ENCODE results near the gene CAMK2A.

Gene CAMK2A

DNA sequence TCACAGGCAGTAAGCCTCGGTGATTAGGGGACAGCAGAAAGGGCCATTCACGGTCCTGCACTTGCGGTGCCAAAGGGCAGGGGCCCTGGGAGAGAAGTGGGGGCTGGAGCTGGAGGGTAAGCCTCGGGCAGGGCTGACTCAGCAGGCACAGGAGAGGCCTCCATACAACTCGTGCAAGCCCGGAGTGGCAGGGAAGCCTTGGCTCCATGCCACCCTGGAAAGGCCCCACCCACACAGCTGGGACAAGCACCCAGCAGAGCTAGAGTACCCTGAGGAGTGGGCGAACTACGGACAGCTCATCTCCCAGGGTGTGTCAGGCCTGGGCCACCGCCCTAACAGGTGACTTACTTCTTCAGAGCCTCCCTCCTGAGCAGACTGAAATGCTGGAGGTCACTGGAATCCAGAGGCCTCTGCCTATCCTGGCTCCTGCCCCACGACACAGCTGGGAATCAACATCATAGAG is 5.6 kb upstream of the CAMK2A start:
- TF ChIP-seq, protein P1, sequence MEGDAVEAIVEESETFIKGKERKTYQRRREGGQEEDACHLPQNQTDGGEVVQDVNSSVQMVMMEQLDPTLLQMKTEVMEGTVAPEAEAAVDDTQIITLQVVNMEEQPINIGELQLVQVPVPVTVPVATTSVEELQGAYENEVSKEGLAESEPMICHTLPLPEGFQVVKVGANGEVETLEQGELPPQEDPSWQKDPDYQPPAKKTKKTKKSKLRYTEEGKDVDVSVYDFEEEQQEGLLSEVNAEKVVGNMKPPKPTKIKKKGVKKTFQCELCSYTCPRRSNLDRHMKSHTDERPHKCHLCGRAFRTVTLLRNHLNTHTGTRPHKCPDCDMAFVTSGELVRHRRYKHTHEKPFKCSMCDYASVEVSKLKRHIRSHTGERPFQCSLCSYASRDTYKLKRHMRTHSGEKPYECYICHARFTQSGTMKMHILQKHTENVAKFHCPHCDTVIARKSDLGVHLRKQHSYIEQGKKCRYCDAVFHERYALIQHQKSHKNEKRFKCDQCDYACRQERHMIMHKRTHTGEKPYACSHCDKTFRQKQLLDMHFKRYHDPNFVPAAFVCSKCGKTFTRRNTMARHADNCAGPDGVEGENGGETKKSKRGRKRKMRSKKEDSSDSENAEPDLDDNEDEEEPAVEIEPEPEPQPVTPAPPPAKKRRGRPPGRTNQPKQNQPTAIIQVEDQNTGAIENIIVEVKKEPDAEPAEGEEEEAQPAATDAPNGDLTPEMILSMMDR (IDR thresholded peaks at IDR 0.05; ENCODE audit: unreplicated experiment in 3 of 3), result no peak
- Mint-ChIP-seq H3K36me3 (ENCODE audit: low read depth) (no peaks in the 10 kb centered on the region), H3K27ac (peak overlapping the region in 2 of 3 experiments; percentile 63 to 70), H3K27me3 (ENCODE audit: low read depth) (peaks cover 12% of the 10 kb centered on the region), H3K4me3 (no peak overlapping the region), H3K9me3 (no peaks in the 10 kb centered on the region), H3K4me1 (peaks cover 47% of the 10 kb centered on the region)

DNA sequence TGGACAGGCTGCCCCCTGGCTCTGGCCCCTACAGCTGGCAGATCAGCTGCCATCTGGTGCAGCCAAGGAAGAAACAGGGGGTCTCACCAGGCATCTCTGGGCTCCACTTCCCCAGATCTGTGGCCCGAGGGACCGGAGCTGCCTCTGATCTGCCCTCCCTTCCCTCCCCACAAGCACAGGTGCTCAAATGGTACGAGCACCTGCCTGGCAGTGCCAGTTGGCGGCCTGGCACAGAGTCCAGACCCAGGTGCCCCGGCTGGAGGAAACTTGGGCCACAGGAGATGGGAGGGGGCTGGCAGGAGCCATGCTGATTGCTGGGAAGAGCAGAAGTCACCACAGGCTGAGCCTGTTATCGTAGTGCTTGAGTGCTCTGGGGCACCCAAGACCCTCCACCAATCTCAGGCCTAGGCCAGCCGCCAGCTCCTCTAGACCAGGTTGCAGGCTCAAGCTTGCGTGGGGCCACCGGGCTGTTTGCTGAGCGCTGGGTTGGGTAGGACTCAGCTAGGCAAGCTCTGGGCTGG is 5.0 kb upstream of the CAMK2A start:
- Mint-ChIP-seq H3K9me3 (no peaks in the 10 kb centered on the region), H3K27ac (no peak overlapping the region), H3K4me1 (peaks cover 41% of the 10 kb centered on the region), H3K4me3 (no peak overlapping the region), H3K36me3 (ENCODE audit: low read depth) (no peaks in the 10 kb centered on the region), H3K27me3 (ENCODE audit: low read depth) (peaks cover 16% of the 10 kb centered on the region)
- TF ChIP-seq, protein P1 (IDR thresholded peaks at IDR 0.05; ENCODE audit: unreplicated experiment in 3 of 3), result no peak

DNA sequence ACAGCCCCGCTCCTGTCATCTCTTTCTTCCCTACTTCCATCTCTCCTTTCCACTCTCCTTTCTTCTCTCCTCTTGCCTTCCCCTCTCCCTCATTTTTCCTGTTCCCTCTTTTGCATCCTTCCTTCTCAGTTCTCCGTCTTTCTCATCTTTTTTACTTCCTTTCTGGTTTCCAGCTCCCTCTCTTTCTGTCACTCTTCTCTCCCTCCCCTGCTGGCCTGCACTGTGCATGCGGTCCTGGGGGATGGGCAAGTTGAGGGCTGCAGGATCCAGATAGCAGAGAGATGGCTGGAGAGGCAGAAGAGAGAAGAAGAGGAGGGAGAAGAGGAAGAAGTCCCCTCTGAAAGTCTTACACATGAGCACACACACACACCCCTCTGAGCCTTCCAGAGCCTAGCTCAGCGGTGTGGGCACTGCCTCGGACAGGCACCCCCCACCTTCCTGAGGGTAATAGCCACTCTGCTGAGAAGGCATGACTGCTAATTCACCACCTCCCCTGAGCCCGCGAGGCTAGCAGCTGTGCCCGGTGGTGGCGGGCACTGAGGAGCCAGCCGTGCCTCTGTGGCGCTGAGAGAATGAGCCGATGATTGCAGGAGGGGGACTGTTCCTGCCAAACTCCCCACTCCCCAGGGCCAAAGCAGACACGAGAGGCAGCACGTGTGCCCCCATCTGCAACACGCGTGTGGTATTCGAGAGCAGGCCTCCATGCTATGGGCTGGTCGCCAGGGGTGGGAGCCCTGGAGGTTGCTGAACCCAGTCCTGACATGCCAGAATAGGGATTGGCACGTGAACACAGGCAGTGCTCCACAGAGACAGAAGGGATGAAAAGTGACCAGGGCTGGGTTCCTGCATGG is 3.7 kb upstream of the CAMK2A start:
- Mint-ChIP-seq H3K36me3 (ENCODE audit: low read depth) (no peaks in the 10 kb centered on the region), H3K4me3 (no peak overlapping the region), H3K27ac (peak overlapping the region in 2 of 3 experiments; percentile 9 to 54), H3K9me3 (no peaks in the 10 kb centered on the region), H3K27me3 (ENCODE audit: low read depth) (peaks cover 16% of the 10 kb centered on the region), H3K4me1 (peaks cover 29% of the 10 kb centered on the region)
- TF ChIP-seq, protein P1 (IDR thresholded peaks at IDR 0.05; ENCODE audit: unreplicated experiment in 3 of 3), result no peak

- H3K4me3 Mint-ChIP-seq, result no peak overlapping the region
- H3K27me3 Mint-ChIP-seq (ENCODE audit: low read depth), result peaks cover 20% of the 10 kb centered on the region
- no peaks in the 10 kb centered on the region for H3K9me3 Mint-ChIP-seq
- H3K27ac Mint-ChIP-seq, result no peak overlapping the region
- TF ChIP-seq, protein P1 (IDR thresholded peaks at IDR 0.05; ENCODE audit: unreplicated experiment in 3 of 3), result no peak
- peaks cover 29% of the 10 kb centered on the region for H3K4me1 Mint-ChIP-seq
- H3K36me3 Mint-ChIP-seq (ENCODE audit: low read depth), result no peaks in the 10 kb centered on the region
These were observed 2.1 kb upstream of the CAMK2A start for GRCh38 chr5:150291388-150292385.

DNA sequence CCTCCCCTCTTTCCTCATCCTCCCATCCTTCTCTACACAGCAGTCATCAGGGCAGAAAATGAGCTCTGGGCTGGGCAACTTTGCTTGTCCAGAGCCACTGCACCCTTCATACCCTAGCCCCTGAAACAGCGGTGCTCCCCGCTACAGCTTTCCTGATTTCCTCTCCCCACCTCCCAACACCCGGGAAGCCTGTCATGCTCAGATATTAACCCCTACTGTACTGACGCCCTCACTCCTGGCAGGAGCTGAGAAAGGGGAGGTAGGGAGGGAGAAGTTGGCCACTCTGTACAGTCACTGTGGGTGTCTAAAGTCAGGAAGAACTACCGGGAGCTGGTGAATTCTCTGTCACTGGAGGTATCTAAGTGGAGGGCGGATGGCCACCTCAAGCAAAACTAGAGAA is 782 bp downstream of the CAMK2A start:
- peaks cover 19% of the 10 kb centered on the region for H3K27me3 Mint-ChIP-seq (ENCODE audit: low read depth)
- H3K4me3 Mint-ChIP-seq, result no peak overlapping the region
- no peak overlapping the region for H3K27ac Mint-ChIP-seq
- H3K4me1 Mint-ChIP-seq, result peaks cover 13% of the 10 kb centered on the region
- H3K36me3 Mint-ChIP-seq (ENCODE audit: low read depth), result no peaks in the 10 kb centered on the region
- TF ChIP-seq, protein P1 (IDR thresholded peaks at IDR 0.05; ENCODE audit: unreplicated experiment in 3 of 3), result no peak
- no peaks in the 10 kb centered on the region for H3K9me3 Mint-ChIP-seq

Measured in nephron (organoid).